Mesenchymal stem cell (in vitro differentiated cells and primary cell): Measurements from ENCODE around the gene RCOR3.

ENCODE experiments used
- DNase-seq: peaks from one replicate; pipeline ENCODE4 v3.0.0-alpha.2; 2013
- H2AFZ ChIP-seq: one replicate; pipeline ENCODE4 v1.6.1; 2013; ENCODE audit warnings: low read depth, mild to moderate bottlenecking, control low read depth, inconsistent platforms, low read length, moderate library complexity
- H2AK5ac ChIP-seq: 2 replicates; pipeline ENCODE4 v1.6.1; 2013; ENCODE audit warnings: low read length, moderate library complexity, mild to moderate bottlenecking, inconsistent platforms; ENCODE audit not compliant: severe bottlenecking
- H2BK120ac ChIP-seq: one replicate; pipeline ENCODE4 v1.6.1; 2013; ENCODE audit warnings: low read depth, mild to moderate bottlenecking, inconsistent platforms, low read length, moderate library complexity
- H2BK12ac ChIP-seq, 2 experiments: one replicate each; pipeline ENCODE4 v1.6.1; 2013; ENCODE audit warnings: inconsistent platforms in 2 of 2, low read length in 2 of 2, mild to moderate bottlenecking in 2 of 2, moderate library complexity in 2 of 2, control low read depth in 1 of 2
- H2BK15ac ChIP-seq: one replicate; pipeline ENCODE4 v1.6.1; 2013; ENCODE audit warnings: mild to moderate bottlenecking, low read depth, inconsistent platforms; ENCODE audit not compliant: poor library complexity, severe bottlenecking
- H2BK5ac ChIP-seq: 2 replicates; pipeline ENCODE4 v1.6.1; 2013; ENCODE audit warnings: low read depth, mild to moderate bottlenecking, low read length, control low read depth, inconsistent platforms; ENCODE audit not compliant: poor library complexity, severe bottlenecking
- H3K14ac ChIP-seq, 2 experiments: one replicate each; pipeline ENCODE4 v1.6.1; 2013; ENCODE audit warnings: inconsistent platforms in 2 of 2, low read length in 2 of 2, control low read depth in 1 of 2, mild to moderate bottlenecking in 1 of 2, moderate library complexity in 1 of 2
- H3K18ac ChIP-seq, 2 experiments: one replicate each; pipeline ENCODE4 v1.6.1; 2013; ENCODE audit warnings: inconsistent platforms in 2 of 2, low read length in 2 of 2, control low read depth in 1 of 2, low read depth in 1 of 2, mild to moderate bottlenecking in 1 of 2
- H3K23ac ChIP-seq, 2 experiments: one replicate each; pipeline ENCODE4 v1.6.1; 2013; ENCODE audit warnings: inconsistent platforms in 2 of 2, low read length in 2 of 2, mild to moderate bottlenecking in 2 of 2, moderate library complexity in 2 of 2, control low read depth in 1 of 2
- H3K27ac ChIP-seq: 2 replicates; pipeline ENCODE4 v1.5.1; 2013; ENCODE audit warnings: mild to moderate bottlenecking, moderate library complexity, low read length, control low read depth, inconsistent platforms; ENCODE audit not compliant: poor library complexity, severe bottlenecking
- H3K27me3 ChIP-seq, 2 experiments: 2 replicates each; pipeline versions ENCODE4 v1.6.1 to v1.7.0; 2013; ENCODE audit warnings: low read length in 2 of 2, mild to moderate bottlenecking in 2 of 2, moderate library complexity in 2 of 2, control low read depth in 1 of 2, inconsistent platforms in 1 of 2; ENCODE audit not compliant: control insufficient read depth in 1 of 2, insufficient read depth in 1 of 2
- H3K36me3 ChIP-seq, 2 experiments: 2 replicates each; pipeline versions ENCODE4 v1.6.1 to v1.7.0; 2013; ENCODE audit warnings: low read length in 2 of 2, control low read depth in 1 of 2, inconsistent platforms in 1 of 2, low read depth in 1 of 2, mild to moderate bottlenecking in 1 of 2; ENCODE audit not compliant: insufficient read depth in 2 of 2, control insufficient read depth in 1 of 2
- H3K4ac ChIP-seq, 2 experiments: one replicate each; pipeline ENCODE4 v1.6.1; 2013; ENCODE audit warnings: inconsistent platforms in 2 of 2, low read length in 2 of 2, mild to moderate bottlenecking in 2 of 2, moderate library complexity in 2 of 2, control low read depth in 1 of 2, low read depth in 1 of 2
- H3K4me1 ChIP-seq: 2 replicates; pipeline ENCODE4 v1.6.1; 2013; ENCODE audit warnings: low read depth, low read length, control low read depth; ENCODE audit not compliant: control insufficient read depth, insufficient read depth
- H3K4me2 ChIP-seq: 2 replicates; pipeline ENCODE4 v1.6.1; 2013; ENCODE audit warnings: low read length, mild to moderate bottlenecking, inconsistent platforms; ENCODE audit not compliant: poor library complexity, severe bottlenecking
- H3K4me3 ChIP-seq, 2 experiments: 2 replicates each; pipeline versions ENCODE4 v1.5.1 to v1.7.0; 2013; ENCODE audit warnings: low read length in 2 of 2, mild to moderate bottlenecking in 2 of 2, control low read depth in 1 of 2, low read depth in 1 of 2; ENCODE audit not compliant: insufficient read depth in 1 of 2
- H3K79me1 ChIP-seq: replicated peaks from 2 replicates; pipeline ENCODE4 v1.6.1; 2013; ENCODE audit warnings: mild to moderate bottlenecking, control low read depth, low read length, inconsistent platforms; ENCODE audit not compliant: poor library complexity, severe bottlenecking
- H3K9ac ChIP-seq: 2 replicates; pipeline ENCODE4 v1.7.0; 2013; ENCODE audit warnings: mild to moderate bottlenecking, low read length, moderate library complexity
- H3K9me3 ChIP-seq: 2 replicates; pipeline ENCODE4 v1.7.0; 2013; ENCODE audit warnings: mild to moderate bottlenecking, low read length; ENCODE audit not compliant: control insufficient read depth
- H4K8ac ChIP-seq: one replicate; pipeline ENCODE4 v1.6.1; 2013; ENCODE audit warnings: inconsistent platforms, mild to moderate bottlenecking, low read length, moderate library complexity
- H4K91ac ChIP-seq: one replicate; pipeline ENCODE4 v1.6.1; 2013; ENCODE audit warnings: mild to moderate bottlenecking, low read length, inconsistent platforms
- WGBS: methylation state at CpG from one replicate; pipeline ENCODE4 v1.1.7; 2013; ENCODE audit warnings: mixed read lengths; 5-methylcytosine and 5-hydroxymethylcytosine counted together

Gene RCOR3

GRCh38 chr1:211323156-211324063 lies 64.2 kb downstream of the RCOR3 start:
- Histone ChIP-seq H3K9me3 (no peaks in the 10 kb centered on the region), H3K9ac (no peak overlapping the region), H3K79me1 (peaks cover 3% of the 10 kb centered on the region), H2AFZ (peak overlapping the region; percentile 46), H3K36me3 (no peaks in the 10 kb centered on the region), H2BK120ac (no peak overlapping the region), H3K4me2 (no peak overlapping the region), H3K27ac (no peak overlapping the region), H2BK12ac (no peak overlapping the region), H3K4ac (no peak overlapping the region), H4K91ac (no peak overlapping the region), H3K4me3 (no peak overlapping the region), H2AK5ac (no peak overlapping the region), H3K27me3 (peaks cover 0 to 5% of the 10 kb centered on the region in 2 experiments), H3K18ac (no peak overlapping the region), H3K14ac (no peak overlapping the region), H2BK5ac (no peak overlapping the region), H4K8ac (no peak overlapping the region), H3K23ac (no peak overlapping the region), H3K4me1 (peaks cover 7% of the 10 kb centered on the region), H2BK15ac (no peak overlapping the region)
- peak; percentile 72 for DNase-seq
- 13% methylated on average over 7 of the region's 9 CpGs for WGBS

- Histone ChIP-seq H3K9ac (no peak overlapping the region), H4K8ac (no peak overlapping the region), H3K27me3 (peaks cover 0 to 20% of the 10 kb centered on the region in 2 experiments), H3K9me3 (no peaks in the 10 kb centered on the region), H3K14ac (no peak overlapping the region), H3K18ac (no peak overlapping the region), H2BK15ac (no peak overlapping the region), H3K36me3 (no peaks in the 10 kb centered on the region), H2BK120ac (no peak overlapping the region), H3K4me3 (no peak overlapping the region), H3K79me1 (peaks cover 7% of the 10 kb centered on the region), H3K23ac (no peak overlapping the region), H2AFZ (no peak overlapping the region), H3K4me2 (no peak overlapping the region), H2AK5ac (no peak overlapping the region), H2BK12ac (no peak overlapping the region), H3K4ac (no peak overlapping the region), H4K91ac (no peak overlapping the region), H3K4me1 (peaks cover 11% of the 10 kb centered on the region), H2BK5ac (no peak overlapping the region), H3K27ac (no peak overlapping the region)
- 97% methylated on average over 8 of the region's 12 CpGs for WGBS
- no peak for DNase-seq
Measured at GRCh38 chr1:211324992-211325775, 66.0 kb downstream of the RCOR3 start.

GRCh38 chr1:211326140-211326527 lies 67.0 kb downstream of the RCOR3 start:
- Histone ChIP-seq H3K79me1 (peaks cover 15% of the 10 kb centered on the region), H4K8ac (peak overlapping the region; percentile 92), H3K14ac (no peak overlapping the region), H2BK120ac (peak overlapping the region; percentile 62), H2AK5ac (no peak overlapping the region), H3K4me3 (peak overlapping the region in 1 of 2 experiments; percentile 85), H3K23ac (no peak overlapping the region), H3K18ac (peak overlapping the region; percentile 79 to 83), H3K4me1 (peaks cover 11% of the 10 kb centered on the region), H2BK12ac (peak overlapping the region in 1 of 2 experiments; percentile 1), H3K4ac (no peak overlapping the region), H3K4me2 (peak overlapping the region; percentile 26), H2BK15ac (peak overlapping the region; percentile 33), H3K36me3 (peaks cover 0 to 3% of the 10 kb centered on the region in 2 experiments), H3K9ac (peak overlapping the region; percentile 74), H3K27me3 (peaks cover 0 to 20% of the 10 kb centered on the region in 2 experiments), H3K27ac (no peak overlapping the region), H2AFZ (peak overlapping the region; percentile 10), H4K91ac (peak overlapping the region; percentile 78), H2BK5ac (no peak overlapping the region), H3K9me3 (no peaks in the 10 kb centered on the region)
- no peak for DNase-seq
- 94% methylated on average over 8 of the region's 8 CpGs for WGBS
